Memory B cell (primary cell): Measurements from ENCODE around the gene SIVA1.
A peak's percentile ranks its signal among the peaks of the same experiment; 100 is the strongest.

Source experiments
- ATAC-seq: fragments of 150-1000 bp; cut with Tn5 transposase; 2 replicates; pipeline ENCODE4 v1.10.0; 2021; ENCODE audit warnings: low read depth, mild to moderate bottlenecking, moderate library complexity
- DNase-seq, 2 donors: peaks; one replicate each; pipeline ENCODE4 v3.0.0; 2022; ENCODE audit warnings: low spot score in 2 of 2
- H3K27ac Mint-ChIP-seq: one replicate; pipeline ENCODE4 v1.8.0; 2022; ENCODE audit warnings: mild to moderate bottlenecking, moderate library complexity, mixed read lengths
- H3K27me3 Mint-ChIP-seq: one replicate; pipeline ENCODE4 v1.8.0; 2022; ENCODE audit warnings: mixed read lengths
- H3K36me3 Mint-ChIP-seq: one replicate; pipeline ENCODE4 v1.8.0; 2022; ENCODE audit warnings: mild to moderate bottlenecking, mixed read lengths
- H3K4me1 Mint-ChIP-seq: one replicate; pipeline ENCODE4 v1.8.0; 2022; ENCODE audit warnings: mixed read lengths
- H3K4me3 Mint-ChIP-seq: one replicate; pipeline ENCODE4 v1.8.0; 2022; ENCODE audit warnings: mild to moderate bottlenecking, moderate library complexity, mixed read lengths
- H3K9me3 Mint-ChIP-seq: one replicate; pipeline ENCODE4 v1.8.0; 2022; ENCODE audit warnings: mixed read lengths

SIVA1 gene

GRCh38 chr14:104714681-104715080 is 38.3 kb upstream of the SIVA1 start:
- no peaks in the 10 kb centered on the region for H3K9me3 Mint-ChIP-seq
- DNase-seq (no peak), ATAC-seq (no peak)
- H3K36me3 Mint-ChIP-seq: peaks cover 6% of the 10 kb centered on the region
- H3K27ac Mint-ChIP-seq: no peak overlapping the region
- H3K27me3 Mint-ChIP-seq: no peaks in the 10 kb centered on the region
- H3K4me1 Mint-ChIP-seq: peaks cover 3% of the 10 kb centered on the region
- no peak overlapping the region for H3K4me3 Mint-ChIP-seq

GRCh38 chr14:104715416-104715815 is 37.5 kb upstream of the SIVA1 start:
- no peak overlapping the region for H3K4me3 Mint-ChIP-seq
- DNase-seq (no peak), ATAC-seq (no peak)
- H3K9me3 Mint-ChIP-seq: no peaks in the 10 kb centered on the region
- peaks cover 6% of the 10 kb centered on the region for H3K4me1 Mint-ChIP-seq
- no peak overlapping the region for H3K27ac Mint-ChIP-seq
- peaks cover 6% of the 10 kb centered on the region for H3K36me3 Mint-ChIP-seq
- H3K27me3 Mint-ChIP-seq: no peaks in the 10 kb centered on the region

GRCh38 chr14:104715871-104716270 is 37.1 kb upstream of the SIVA1 start:
- DNase-seq (no peak), ATAC-seq (no peak)
- no peaks in the 10 kb centered on the region for H3K9me3 Mint-ChIP-seq
- no peak overlapping the region for H3K4me3 Mint-ChIP-seq
- H3K27ac Mint-ChIP-seq: no peak overlapping the region
- peaks cover 6% of the 10 kb centered on the region for H3K4me1 Mint-ChIP-seq
- H3K36me3 Mint-ChIP-seq: peaks cover 6% of the 10 kb centered on the region
- H3K27me3 Mint-ChIP-seq: no peaks in the 10 kb centered on the region

- H3K27ac Mint-ChIP-seq: no peak overlapping the region
- DNase-seq: no peak
- no peaks in the 10 kb centered on the region for H3K27me3 Mint-ChIP-seq
- no peak overlapping the region for H3K4me3 Mint-ChIP-seq
- no peak for ATAC-seq
- peaks cover 6% of the 10 kb centered on the region for H3K4me1 Mint-ChIP-seq
- peaks cover 6% of the 10 kb centered on the region for H3K36me3 Mint-ChIP-seq
- H3K9me3 Mint-ChIP-seq: no peaks in the 10 kb centered on the region
Observed at GRCh38 chr14:104717137-104717536, 35.8 kb upstream of the SIVA1 start.

GRCh38 chr14:104717646-104718045 is 35.3 kb upstream of the SIVA1 start:
- peaks cover 6% of the 10 kb centered on the region for H3K4me1 Mint-ChIP-seq
- no peak overlapping the region for H3K4me3 Mint-ChIP-seq
- H3K36me3 Mint-ChIP-seq: peaks cover 6% of the 10 kb centered on the region
- DNase-seq (no peak), ATAC-seq (no peak)
- H3K27ac Mint-ChIP-seq: peak overlapping the region; percentile 22
- no peaks in the 10 kb centered on the region for H3K27me3 Mint-ChIP-seq
- H3K9me3 Mint-ChIP-seq: no peaks in the 10 kb centered on the region

GRCh38 chr14:104718147-104718546 is 34.8 kb upstream of the SIVA1 start:
- DNase-seq (no peak), ATAC-seq (no peak)
- no peak overlapping the region for H3K4me3 Mint-ChIP-seq
- H3K4me1 Mint-ChIP-seq: peaks cover 6% of the 10 kb centered on the region
- peaks cover 5% of the 10 kb centered on the region for H3K36me3 Mint-ChIP-seq
- H3K9me3 Mint-ChIP-seq: no peaks in the 10 kb centered on the region
- H3K27ac Mint-ChIP-seq: peak overlapping the region; percentile 22
- H3K27me3 Mint-ChIP-seq: no peaks in the 10 kb centered on the region

GRCh38 chr14:104718871-104719270 is 34.1 kb upstream of the SIVA1 start:
- ATAC-seq (no peak), DNase-seq (no peak)
- Mint-ChIP-seq H3K27ac (no peak overlapping the region), H3K27me3 (no peaks in the 10 kb centered on the region), H3K36me3 (peaks cover 5% of the 10 kb centered on the region), H3K4me1 (peaks cover 6% of the 10 kb centered on the region), H3K4me3 (no peak overlapping the region), H3K9me3 (no peaks in the 10 kb centered on the region)

- Mint-ChIP-seq H3K4me3 (no peak overlapping the region), H3K4me1 (peaks cover 6% of the 10 kb centered on the region), H3K27me3 (no peaks in the 10 kb centered on the region), H3K36me3 (peaks cover 5% of the 10 kb centered on the region), H3K9me3 (no peaks in the 10 kb centered on the region), H3K27ac (no peak overlapping the region)
- ATAC-seq: no peak
- no peak for DNase-seq
Observed at GRCh38 chr14:104719343-104719742, 33.6 kb upstream of the SIVA1 start.

GRCh38 chr14:104721505-104722431 is 31.2 kb upstream of the SIVA1 start:
- Mint-ChIP-seq H3K9me3 (no peaks in the 10 kb centered on the region), H3K36me3 (peaks cover 5% of the 10 kb centered on the region), H3K27ac (no peak overlapping the region), H3K27me3 (no peaks in the 10 kb centered on the region), H3K4me1 (peaks cover 8% of the 10 kb centered on the region), H3K4me3 (no peak overlapping the region)
- no peak for DNase-seq
- no peak for ATAC-seq

GRCh38 chr14:104722938-104723650 is 29.9 kb upstream of the SIVA1 start:
- DNase-seq (no peak), ATAC-seq (no peak)
- H3K4me1 Mint-ChIP-seq: peaks cover 5% of the 10 kb centered on the region
- peaks cover 2% of the 10 kb centered on the region for H3K36me3 Mint-ChIP-seq
- peaks cover 7% of the 10 kb centered on the region for H3K27me3 Mint-ChIP-seq
- peak overlapping the region; percentile 8 for H3K4me3 Mint-ChIP-seq
- H3K9me3 Mint-ChIP-seq: no peaks in the 10 kb centered on the region
- H3K27ac Mint-ChIP-seq: no peak overlapping the region

GRCh38 chr14:104723651-104724406 is 29.1 kb upstream of the SIVA1 start, which contains the start of gene ADSS1:
TSS of gene ADSS1 (plus strand) at chr14:104724229. CDS start at chr14:104724271, 42 bp downstream.
- ATAC-seq (peak; percentile 76), DNase-seq (peak; percentile 65 to 84)
- Mint-ChIP-seq H3K27me3 (peaks cover 8% of the 10 kb centered on the region), H3K9me3 (no peaks in the 10 kb centered on the region), H3K36me3 (peaks cover 2% of the 10 kb centered on the region), H3K27ac (no peak within 1 kb of the TSS), H3K4me3 (peak within 1 kb of the TSS; percentile 66), H3K4me1 (peaks cover 6% of the 10 kb centered on the region)

- no peak overlapping the region for H3K27ac Mint-ChIP-seq
- peaks cover 9% of the 10 kb centered on the region for H3K4me1 Mint-ChIP-seq
- peak; percentile 12 for ATAC-seq
- H3K4me3 Mint-ChIP-seq: peak overlapping the region; percentile 63
- H3K9me3 Mint-ChIP-seq: no peaks in the 10 kb centered on the region
- no peak for DNase-seq
- peaks cover 13% of the 10 kb centered on the region for H3K27me3 Mint-ChIP-seq
- peaks cover 2% of the 10 kb centered on the region for H3K36me3 Mint-ChIP-seq
Observed at GRCh38 chr14:104724407-104724980, 28.5 kb upstream of the SIVA1 start.

GRCh38 chr14:104724981-104725771 is 27.8 kb upstream of the SIVA1 start:
- DNase-seq (no peak), ATAC-seq (no peak)
- H3K4me3 Mint-ChIP-seq: peak overlapping the region; percentile 63
- no peak overlapping the region for H3K27ac Mint-ChIP-seq
- no peaks in the 10 kb centered on the region for H3K36me3 Mint-ChIP-seq
- H3K9me3 Mint-ChIP-seq: no peaks in the 10 kb centered on the region
- peaks cover 13% of the 10 kb centered on the region for H3K27me3 Mint-ChIP-seq
- peaks cover 6% of the 10 kb centered on the region for H3K4me1 Mint-ChIP-seq
